ENCODE results near the gene XDH.

XDH gene

GRCh38 chr2:31312898-31313297 lies 101.6 kb downstream of the XDH start:
- no peak overlapping the region for H3K4me3 ChIP-seq (ENCODE audit: low read length)
- H3K9me3 ChIP-seq (ENCODE audit: control insufficient read depth, insufficient read depth, low read length) = no peaks in the 10 kb centered on the region
- no peaks in the 10 kb centered on the region for H3K4me1 ChIP-seq (ENCODE audit: control insufficient read depth, low read length)
- no peaks in the 10 kb centered on the region for H4K20me1 ChIP-seq (ENCODE audit: control insufficient read depth, insufficient read depth, low read depth, low read length)
- no peaks in the 10 kb centered on the region for H3K36me3 ChIP-seq (ENCODE audit: control insufficient read depth, low read length)
- H3F3A ChIP-seq (ENCODE audit: control insufficient read depth, insufficient read depth) = no peaks in the 10 kb centered on the region
- TF ChIP-seq, protein P1, sequence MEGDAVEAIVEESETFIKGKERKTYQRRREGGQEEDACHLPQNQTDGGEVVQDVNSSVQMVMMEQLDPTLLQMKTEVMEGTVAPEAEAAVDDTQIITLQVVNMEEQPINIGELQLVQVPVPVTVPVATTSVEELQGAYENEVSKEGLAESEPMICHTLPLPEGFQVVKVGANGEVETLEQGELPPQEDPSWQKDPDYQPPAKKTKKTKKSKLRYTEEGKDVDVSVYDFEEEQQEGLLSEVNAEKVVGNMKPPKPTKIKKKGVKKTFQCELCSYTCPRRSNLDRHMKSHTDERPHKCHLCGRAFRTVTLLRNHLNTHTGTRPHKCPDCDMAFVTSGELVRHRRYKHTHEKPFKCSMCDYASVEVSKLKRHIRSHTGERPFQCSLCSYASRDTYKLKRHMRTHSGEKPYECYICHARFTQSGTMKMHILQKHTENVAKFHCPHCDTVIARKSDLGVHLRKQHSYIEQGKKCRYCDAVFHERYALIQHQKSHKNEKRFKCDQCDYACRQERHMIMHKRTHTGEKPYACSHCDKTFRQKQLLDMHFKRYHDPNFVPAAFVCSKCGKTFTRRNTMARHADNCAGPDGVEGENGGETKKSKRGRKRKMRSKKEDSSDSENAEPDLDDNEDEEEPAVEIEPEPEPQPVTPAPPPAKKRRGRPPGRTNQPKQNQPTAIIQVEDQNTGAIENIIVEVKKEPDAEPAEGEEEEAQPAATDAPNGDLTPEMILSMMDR (IDR thresholded peaks at IDR 0.05; ENCODE audit: low read depth, low read length, poor library complexity, severe bottlenecking) = no peak
- TF ChIP-seq EZH2phosphoT487 (IDR thresholded peaks at IDR 0.05; ENCODE audit: borderline replicate concordance, low read length) = no peak
- no peaks in the 10 kb centered on the region for H3K27me3 ChIP-seq (ENCODE audit: control insufficient read depth, low read length)
- no peak overlapping the region for H3K27ac ChIP-seq (ENCODE audit: low read depth, low read length)
- H3K79me2 ChIP-seq (ENCODE audit: control insufficient read depth, low read length) = no peaks in the 10 kb centered on the region
- H3K4me2 ChIP-seq (ENCODE audit: low read length) = no peak overlapping the region
- no peaks in the 10 kb centered on the region for H3K9me2 ChIP-seq (replicated peaks; ENCODE audit: control insufficient read depth, low read length)

DNA sequence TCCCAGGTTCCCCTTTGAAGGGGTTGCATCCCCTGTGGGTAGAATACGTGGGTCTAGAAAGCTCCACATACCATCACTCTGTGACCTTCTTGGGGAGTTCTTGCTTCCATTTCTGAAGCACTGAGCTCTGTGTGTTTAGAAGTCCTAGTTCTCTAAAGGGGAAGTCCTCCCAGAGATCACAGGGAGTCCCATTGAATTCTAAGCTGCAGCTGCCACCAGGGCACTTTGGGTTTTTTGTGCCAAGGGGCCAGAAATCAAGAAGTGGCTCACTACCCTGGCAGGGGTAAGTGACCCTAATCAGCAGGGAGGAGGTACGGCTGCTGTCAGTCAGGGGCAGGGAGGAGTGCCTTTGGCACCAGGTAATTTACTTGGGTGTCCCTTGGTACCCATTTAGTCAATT lies 109.7 kb downstream of the XDH start:
- H3K4me1 ChIP-seq (ENCODE audit: control insufficient read depth, low read length) = no peaks in the 10 kb centered on the region
- H3K4me3 ChIP-seq (ENCODE audit: low read length) = no peak overlapping the region
- no peaks in the 10 kb centered on the region for H3F3A ChIP-seq (ENCODE audit: control insufficient read depth, insufficient read depth)
- no peak overlapping the region for H3K4me2 ChIP-seq (ENCODE audit: low read length)
- no peaks in the 10 kb centered on the region for H3K9me3 ChIP-seq (ENCODE audit: control insufficient read depth, insufficient read depth, low read length)
- no peaks in the 10 kb centered on the region for H3K36me3 ChIP-seq (ENCODE audit: control insufficient read depth, low read length)
- no peaks in the 10 kb centered on the region for H4K20me1 ChIP-seq (ENCODE audit: control insufficient read depth, insufficient read depth, low read depth, low read length)
- TF ChIP-seq, protein P1 (IDR thresholded peaks at IDR 0.05; ENCODE audit: low read depth, low read length, poor library complexity, severe bottlenecking) = no peak
- TF ChIP-seq EZH2phosphoT487 (IDR thresholded peaks at IDR 0.05; ENCODE audit: borderline replicate concordance, low read length) = no peak
- H3K27me3 ChIP-seq (ENCODE audit: control insufficient read depth, low read length) = 0 out of 2 replicates have a peak, but pooled peaks cover 2% of the 10 kb centered on the region
- H3K9me2 ChIP-seq (replicated peaks; ENCODE audit: control insufficient read depth, low read length) = no peaks in the 10 kb centered on the region
- no peak overlapping the region for H3K27ac ChIP-seq (ENCODE audit: low read depth, low read length)
- no peaks in the 10 kb centered on the region for H3K79me2 ChIP-seq (ENCODE audit: control insufficient read depth, low read length)

DNA sequence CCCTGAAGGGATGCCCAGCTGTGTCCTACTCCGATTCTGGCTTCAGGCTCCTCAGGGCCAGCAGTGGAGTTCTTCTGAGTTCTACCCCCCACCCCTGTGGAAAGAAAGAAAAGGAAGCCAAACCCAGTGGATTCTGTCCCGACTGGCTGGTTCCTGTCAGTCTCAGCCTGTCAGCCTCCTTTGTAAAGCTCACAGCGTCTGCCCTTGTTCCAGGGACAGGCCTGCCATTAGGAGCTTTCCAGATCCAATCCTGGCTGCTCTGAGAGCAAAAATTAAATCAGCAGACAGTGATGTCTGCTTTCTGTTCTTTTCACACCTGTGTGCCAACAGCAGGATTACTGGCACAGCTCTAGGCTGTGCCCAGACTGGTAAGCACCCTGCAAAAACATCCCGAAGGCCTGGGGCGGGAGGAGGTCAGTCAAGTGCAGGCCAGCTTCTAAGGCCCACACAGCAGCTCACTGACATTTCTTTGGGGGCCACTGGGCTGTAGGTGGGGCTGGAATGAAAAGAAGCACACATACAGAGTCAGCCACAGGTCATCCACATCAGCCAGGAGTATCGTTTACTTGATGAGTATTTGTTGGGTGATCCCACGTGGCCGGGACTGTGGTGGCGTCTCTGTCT lies 111.5 kb downstream of the XDH start:
- Histone ChIP-seq H4K20me1 (ENCODE audit: control insufficient read depth, insufficient read depth, low read depth, low read length) (no peaks in the 10 kb centered on the region), H3K79me2 (ENCODE audit: control insufficient read depth, low read length) (no peaks in the 10 kb centered on the region), H3K36me3 (ENCODE audit: control insufficient read depth, low read length) (no peaks in the 10 kb centered on the region), H3K4me1 (ENCODE audit: control insufficient read depth, low read length) (no peaks in the 10 kb centered on the region), H3F3A (ENCODE audit: control insufficient read depth, insufficient read depth) (no peaks in the 10 kb centered on the region), H3K9me2 (replicated peaks; ENCODE audit: control insufficient read depth, low read length) (no peaks in the 10 kb centered on the region), H3K9me3 (ENCODE audit: control insufficient read depth, insufficient read depth, low read length) (no peaks in the 10 kb centered on the region), H3K27me3 (ENCODE audit: control insufficient read depth, low read length) (peaks cover 7% of the 10 kb centered on the region; the same call in 1 of the 2 replicates), H3K27ac (ENCODE audit: low read depth, low read length) (no peak overlapping the region), H3K4me2 (ENCODE audit: low read length) (no peak overlapping the region), H3K4me3 (ENCODE audit: low read length) (no peak overlapping the region)
- TF ChIP-seq, protein P1 (IDR thresholded peaks at IDR 0.05; ENCODE audit: low read depth, low read length, poor library complexity, severe bottlenecking) = no peak
- no peak for TF ChIP-seq EZH2phosphoT487 (IDR thresholded peaks at IDR 0.05; ENCODE audit: borderline replicate concordance, low read length)

All from DOHH2 (cell line).